Measurements from ENCODE around the gene KCNG4.

KCNG4 gene, protein sequence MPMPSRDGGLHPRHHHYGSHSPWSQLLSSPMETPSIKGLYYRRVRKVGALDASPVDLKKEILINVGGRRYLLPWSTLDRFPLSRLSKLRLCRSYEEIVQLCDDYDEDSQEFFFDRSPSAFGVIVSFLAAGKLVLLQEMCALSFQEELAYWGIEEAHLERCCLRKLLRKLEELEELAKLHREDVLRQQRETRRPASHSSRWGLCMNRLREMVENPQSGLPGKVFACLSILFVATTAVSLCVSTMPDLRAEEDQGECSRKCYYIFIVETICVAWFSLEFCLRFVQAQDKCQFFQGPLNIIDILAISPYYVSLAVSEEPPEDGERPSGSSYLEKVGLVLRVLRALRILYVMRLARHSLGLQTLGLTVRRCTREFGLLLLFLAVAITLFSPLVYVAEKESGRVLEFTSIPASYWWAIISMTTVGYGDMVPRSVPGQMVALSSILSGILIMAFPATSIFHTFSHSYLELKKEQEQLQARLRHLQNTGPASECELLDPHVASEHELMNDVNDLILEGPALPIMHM

DNA sequence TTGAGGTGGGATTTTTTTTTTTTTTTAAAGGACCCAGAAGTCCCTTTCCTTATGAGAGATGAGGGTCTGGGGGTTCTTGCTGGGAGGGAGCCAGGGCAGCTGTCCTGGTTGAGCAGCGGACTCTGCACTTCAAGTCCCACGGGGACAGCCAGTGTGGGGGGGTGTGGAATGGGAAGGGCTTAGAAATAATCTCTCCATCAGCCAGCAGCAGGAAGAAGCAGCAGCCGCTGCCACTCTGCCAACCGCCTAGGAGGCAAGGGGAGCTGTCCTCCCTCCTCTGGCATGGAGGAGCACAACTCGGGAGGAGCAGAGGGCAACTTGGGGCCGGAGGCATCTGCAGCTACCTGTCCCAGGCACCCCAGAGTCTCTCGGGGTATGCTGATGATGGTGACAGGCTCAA lies at the start of gene KCNG4:
TSS of gene KCNG4 (minus strand) at position 104 of the 400 bp plus-strand sequence. CDS start 2,527 bp downstream, outside the sequence.
- DNase-seq, result no peak

DNA sequence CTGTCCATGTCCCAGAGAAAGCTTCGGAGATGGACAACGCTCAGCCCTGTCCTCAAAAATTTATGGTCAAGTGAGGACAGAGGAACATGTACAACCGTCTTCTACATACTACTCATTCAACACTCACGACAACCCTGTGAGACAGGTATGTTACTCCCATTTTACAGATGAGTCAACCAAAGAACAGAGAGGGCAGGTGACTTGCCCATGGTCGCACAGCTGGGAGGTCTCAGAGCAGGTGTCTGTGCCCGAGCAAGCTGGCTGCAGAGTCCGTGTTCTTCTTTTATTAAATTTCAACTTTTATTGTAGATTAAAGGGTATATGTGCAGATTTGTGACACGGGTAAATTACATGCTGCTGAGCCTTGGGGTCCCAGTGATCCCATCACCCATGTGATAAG lies 49.1 kb upstream of the KCNG4 start:
- no peak for DNase-seq

DNA sequence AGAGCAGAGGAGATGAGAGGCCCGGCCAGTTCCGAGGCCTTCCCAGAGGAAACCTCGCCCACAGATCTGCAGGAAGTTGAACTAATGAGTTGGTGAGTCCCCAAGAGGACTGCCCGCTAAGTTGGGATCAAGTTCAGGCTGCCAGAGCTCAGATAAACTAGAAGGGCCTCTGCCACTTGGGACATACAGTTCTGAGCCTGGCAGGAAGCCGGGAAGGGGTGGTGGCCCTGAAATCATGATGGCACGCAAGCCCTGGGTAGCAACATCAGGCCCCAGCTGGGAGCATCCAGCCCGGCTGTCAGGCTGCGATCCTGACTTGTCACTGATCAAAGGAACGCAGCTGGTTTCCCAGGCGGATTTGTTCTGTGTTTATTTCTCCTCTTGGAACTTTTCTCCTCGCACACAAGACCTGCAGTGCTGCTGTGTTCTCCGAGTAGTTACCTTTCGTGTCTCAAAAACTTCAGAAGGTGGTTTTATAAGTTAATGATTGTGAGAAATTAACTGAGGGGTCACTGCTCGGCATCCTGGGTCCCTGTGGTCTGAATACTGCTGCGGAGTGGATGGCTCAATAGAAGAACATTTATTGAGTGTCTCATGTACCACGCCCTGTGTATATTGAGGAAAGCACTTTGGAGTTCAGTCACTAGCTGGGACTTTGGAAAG lies 46.9 kb upstream of the KCNG4 start:
- no peak for DNase-seq

DNA sequence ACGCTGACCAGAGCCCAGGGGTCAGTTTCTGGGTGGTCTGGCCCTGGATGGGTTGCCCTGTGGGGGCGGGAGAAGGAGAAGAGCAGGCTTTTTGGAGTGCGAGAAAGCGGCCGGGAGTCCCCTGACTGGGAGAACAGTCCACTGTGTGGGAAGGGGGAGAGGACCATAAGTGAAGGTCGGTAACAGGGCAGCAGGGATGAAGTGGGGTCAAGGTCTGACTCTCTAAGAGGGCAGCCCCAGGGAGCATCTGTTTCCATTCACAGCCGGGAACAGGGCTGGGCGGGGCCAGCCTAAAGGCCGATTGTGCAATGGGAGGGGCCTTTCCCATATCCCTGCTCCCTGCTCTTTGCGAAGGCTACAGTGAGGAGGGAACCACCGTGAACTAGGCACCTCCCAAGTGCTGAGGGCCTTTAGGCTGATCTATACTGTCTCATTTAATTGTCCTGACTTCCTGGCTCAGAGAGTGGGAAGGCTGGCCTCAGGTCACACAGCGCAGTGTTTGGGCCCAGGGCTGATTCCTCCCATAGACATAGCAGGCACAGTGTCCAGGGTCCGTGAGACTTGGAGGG lies 44.4 kb upstream of the KCNG4 start:
- DNase-seq, result no peak

DNA sequence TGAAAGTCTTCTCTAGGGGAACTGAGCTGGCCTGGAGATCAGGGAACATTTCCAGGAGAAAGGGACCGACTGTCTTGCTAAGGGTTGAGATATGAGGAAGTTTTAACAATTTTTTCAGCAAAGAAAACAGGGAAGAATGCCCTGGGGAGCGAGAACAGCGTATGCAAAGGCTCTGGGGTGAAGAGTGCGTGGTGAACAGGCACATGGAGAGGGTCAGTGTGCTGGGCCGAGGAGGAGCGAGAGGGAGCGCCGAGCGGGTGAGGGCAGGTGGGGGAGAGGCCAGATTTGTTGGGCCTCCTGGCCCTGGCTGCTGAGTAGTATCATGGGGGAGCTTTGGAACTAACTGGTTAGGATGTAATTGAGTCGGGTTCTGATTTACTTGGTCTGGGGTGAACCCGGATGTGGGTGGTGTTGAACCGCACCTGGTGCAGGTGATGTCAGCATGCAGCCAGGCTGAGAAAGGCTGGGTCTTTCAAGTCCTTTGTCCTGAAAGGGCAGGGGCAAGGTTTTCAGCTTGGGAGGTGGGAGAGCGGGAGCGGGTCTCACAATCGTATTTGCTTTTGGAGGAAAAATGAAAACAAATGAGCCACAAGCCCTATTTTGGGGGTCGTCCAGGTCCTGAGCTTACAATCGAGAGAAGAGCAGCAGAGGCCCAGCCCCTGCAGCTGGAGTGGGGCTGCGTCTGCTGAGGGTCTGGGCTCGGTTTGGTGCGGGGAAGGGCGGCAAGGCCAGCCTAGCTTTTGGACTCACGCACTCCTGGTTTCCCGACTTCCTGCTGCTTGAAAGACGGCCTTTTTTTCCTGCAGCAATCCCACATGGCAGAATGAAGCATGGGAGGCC lies 43.7 kb upstream of the KCNG4 start:
- DNase-seq, result no peak

DNA sequence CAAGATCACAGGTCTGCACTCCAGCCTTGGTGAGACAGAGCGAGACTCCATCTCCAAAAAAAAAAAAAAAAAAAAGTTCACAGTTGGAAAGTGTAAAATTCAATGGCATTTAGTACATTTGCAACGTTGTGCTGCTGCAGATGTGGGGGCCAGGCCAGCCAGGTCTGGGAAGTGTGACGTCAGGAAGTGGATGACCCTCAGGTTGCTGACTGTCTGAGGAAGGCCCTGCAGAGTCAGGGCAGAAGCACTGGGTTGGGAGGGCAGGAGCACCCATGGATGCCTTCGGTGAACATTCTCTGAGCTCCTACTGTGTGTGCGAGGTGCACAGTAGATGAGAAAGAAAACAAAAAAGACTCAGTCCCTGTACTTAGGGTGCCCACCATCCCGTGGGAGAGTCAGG lies 42.7 kb upstream of the KCNG4 start:
- no peak for DNase-seq

DNA sequence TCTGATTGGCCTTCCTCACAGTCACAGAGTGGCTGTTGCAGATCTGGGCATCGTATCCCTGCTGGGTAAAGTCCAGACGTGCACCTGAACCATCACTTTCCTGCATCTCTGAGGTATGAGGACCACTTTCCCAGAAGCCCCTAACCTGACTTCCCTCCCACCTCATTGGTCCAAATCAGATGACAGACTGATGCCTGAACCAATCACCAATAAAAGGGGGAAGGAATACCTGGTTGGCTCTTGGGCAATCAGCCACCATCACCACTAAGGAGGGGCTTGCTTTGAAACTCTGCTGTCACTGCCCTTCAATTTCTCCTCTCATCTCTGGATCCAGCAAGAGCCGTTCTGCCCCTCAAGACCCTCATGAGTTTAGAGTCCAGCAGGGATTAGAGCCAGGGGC lies 41.3 kb upstream of the KCNG4 start:
- no peak for DNase-seq

DNA sequence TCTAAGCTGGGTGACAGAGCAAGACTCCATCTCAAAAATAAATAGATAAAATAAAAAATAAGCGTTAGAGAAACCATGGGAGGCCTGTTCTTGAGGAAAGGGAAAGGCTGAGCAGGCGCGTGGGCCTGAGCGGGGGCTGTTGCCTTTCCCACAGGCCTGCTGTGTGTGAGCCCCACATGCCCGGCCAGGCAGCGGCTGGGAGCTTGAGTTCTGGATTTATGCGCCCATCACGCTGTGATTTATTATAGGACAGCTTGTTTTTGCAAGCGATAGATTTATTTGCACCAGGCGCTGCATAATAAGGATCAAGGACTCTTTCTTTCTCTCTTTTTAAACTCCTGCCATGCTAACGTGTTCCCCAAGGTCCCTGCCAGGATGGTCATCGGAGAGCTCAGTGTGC lies 40.1 kb upstream of the KCNG4 start:
- DNase-seq, result no peak

DNA sequence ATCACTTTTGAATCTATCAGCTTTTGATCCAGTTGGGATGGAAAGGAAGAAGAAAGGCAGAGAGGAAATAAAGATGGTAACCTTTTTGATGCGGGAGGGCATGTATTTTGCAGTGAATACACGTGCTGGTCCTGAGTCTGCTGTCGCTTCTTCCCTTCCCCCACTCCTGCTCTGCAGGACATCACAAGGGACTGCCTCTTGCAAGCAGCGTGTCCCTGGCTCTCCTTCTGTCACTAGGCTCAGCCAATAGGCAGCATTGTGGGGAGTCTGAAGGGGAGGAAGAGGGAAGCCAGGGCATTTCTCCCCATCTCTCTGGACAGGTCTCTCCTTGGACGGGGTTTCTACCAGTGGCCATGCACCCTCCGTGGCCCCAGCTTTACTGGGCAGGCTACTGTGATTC lies 39.2 kb upstream of the KCNG4 start:
- no peak for DNase-seq

DNA sequence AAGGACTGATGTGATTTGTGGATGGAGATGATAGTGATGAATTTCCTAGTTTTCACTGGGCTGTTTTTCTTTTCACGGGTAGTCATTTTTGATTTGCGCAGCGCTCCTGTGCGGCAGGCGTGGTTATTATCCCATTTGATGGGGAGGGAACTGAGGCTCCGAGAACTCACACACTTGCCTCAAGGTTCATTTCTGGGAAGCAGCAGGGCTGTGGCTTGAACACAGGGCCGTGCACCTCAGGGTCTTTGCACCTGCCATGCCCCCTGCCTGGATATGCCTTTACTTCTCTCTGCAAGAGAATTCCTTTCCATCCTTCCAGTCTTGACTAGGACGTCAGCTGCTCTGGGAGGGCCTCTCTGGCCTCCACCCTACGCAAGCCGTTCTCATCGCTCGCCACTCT lies 38.5 kb upstream of the KCNG4 start:
- DNase-seq, result no peak

DNA sequence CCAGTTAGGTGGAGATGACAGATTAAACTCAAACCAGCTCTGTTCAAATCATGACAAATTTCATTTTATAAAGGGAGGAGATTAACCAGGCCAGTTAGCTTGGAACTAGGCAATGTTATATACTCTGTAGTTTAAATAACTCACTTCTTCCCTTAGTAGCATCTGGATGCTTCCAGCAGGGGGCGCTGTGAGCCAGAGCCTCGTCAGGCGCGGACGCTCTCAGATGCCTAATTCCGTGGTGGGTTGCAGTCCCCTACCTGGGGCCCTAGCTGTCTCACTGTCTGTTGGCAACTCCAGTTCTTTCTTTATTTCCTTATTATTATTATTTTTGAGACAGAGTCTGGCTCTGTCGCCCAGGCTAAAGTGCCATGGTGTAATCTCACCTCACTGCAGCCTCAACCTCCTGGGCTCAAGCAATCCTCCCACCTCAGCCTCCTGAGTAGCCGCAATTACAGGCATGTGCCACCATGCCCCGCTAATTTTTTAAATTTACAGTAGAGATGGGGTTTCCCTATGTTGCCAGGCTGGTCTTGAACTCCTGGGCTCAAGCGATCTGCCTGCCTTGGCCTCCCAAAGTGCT lies 37.5 kb upstream of the KCNG4 start:
- no peak for DNase-seq

DNA sequence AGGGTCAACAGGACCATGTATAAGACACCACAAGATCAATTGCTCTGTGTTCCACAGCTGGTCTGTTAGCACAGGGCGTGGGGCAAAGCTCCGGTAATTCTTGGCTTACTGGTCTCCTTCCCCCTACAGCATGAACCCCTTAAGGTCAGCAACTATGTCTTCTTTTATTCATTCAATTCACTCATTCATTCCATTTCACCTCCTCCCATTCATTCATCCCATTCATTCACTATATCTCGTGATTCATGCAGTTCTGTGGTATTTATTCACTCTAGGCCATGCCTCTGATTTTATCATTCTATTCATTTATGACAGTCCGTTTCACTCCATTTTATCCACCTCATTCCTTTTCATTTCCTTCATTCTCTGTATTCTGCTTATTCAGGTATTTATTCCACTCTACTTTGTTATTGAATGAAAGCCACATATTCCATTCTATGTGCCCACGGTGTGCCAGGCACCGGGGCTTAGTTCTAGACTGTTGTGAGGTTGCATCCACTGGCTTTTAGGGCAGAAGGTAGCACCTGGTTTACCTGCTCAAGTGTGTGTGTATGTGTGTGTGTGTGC lies 35.9 kb upstream of the KCNG4 start:
- no peak for DNase-seq

DNA sequence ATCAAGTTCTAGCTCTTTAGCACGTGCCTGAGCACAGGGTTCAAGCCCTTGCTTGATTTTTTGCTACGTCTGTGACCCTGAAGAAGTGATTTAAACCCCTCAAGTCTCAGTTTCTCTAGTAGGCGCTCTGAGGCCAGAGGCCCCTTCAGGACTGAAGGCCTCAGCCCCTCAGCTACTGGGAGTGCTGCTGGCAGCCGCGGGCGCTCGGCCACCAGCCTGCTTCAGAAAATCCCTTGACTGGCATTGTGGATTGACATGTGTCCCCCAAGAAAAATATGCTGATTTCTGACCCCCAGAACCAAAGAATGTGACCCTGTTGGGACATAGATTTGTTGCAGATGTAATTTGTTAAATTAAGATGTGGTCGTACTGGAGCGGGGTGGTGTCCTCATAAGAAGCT lies 34.7 kb upstream of the KCNG4 start:
- no peak for DNase-seq

DNA sequence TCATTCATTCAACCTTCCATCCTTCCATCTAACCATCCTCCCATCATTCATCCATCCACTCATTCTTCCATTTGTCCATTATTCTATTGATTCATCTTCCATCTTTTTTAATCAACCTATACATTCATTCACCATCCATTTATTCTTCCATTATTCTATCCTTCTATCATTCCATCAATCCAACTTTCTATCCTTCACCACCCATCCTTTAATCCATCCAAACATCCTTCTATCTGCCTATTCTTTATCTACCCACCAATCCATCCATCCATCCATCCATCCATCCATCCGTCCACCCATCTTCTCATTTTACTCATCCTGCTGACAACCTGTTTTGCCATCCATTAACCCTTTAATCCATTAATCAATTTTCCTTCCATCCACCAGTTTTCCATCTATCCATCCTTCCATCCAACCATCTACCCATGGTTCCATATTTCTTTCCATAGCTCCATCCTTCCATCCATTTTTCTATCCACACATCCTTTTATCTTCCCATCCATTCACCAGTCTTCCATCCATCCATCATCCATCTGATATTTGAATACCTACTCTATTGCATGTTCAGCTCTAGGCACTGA lies 33.0 kb upstream of the KCNG4 start:
- DNase-seq, result no peak

DNA sequence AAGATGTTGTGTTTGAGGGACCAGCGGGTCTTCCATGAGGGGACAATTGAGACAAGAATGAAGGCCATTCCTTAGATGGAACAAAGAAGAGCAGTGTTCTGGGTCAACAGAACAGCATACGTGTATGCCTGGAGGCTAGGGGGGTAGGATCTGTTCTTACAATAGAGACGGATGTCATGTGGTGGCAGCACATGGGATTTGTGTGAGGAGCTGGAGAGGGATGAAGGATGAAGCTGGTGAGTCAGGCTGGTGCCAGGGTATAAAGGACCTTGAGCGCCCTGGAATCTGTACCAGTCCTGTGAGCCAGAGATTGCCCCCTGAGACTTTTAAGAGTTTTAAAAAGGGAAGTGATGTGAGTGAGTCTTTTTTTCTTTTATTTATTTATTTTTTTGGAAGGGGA lies 32.1 kb upstream of the KCNG4 start:
- no peak for DNase-seq

DNA sequence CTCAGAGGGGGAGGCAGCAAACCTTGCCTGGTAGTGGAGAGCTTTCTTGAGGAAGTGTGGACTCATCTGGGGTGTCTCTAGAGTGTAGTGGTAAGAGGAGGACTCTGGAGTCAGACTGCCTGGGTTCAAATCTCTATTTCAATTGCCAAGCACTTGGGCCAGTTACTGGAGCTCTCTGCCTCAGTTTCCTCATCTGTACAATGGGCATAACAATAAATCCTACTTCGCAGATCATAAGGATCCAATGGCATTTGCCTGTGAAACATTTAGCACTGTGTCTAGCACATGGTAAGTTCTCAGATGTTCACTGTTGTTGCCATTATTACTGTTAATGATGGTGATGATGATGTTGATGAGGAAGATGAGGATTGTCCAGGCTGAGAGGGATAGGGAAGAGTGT lies 31.2 kb upstream of the KCNG4 start:
- DNase-seq, result no peak

DNA sequence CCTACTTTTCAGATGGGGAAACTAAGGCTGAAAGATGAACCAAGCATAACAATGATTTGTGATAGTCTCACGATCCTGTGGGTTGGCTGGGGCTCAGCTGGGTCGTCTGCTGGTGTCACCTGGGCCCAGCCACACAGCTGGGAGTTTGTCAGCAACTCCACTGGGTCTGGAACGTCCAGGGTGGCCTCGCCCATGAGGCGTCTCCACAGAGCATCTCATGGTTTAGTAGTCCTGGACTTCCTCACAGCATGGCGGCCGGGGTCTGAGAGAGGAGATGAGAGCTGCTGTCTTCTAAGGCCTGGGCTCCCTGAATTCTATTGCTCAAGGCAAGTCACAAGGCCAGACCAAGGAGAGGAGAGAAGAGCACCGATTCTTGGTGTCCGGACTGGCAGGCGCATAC lies 30.7 kb upstream of the KCNG4 start:
- DNase-seq, result no peak

DNA sequence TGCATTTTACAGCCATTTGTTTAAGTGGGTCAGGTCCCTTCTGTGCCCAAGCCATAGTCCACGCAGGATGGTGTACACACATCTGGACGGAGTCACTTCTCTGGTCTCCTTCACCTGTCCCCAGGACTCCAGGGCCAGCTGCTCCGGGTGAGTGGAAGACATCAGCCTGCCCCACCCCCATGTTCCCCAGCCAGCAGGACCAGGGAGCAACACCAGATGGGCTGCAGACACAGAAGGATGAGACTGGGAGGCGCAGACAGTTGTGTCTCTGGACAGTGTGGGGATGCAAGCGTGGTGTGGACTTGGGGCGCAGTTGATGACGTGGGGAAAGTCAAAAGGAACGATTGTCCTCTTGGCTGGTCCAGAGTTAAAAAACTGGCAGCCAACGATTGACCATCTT lies 30.3 kb upstream of the KCNG4 start:
- no peak for DNase-seq

DNA sequence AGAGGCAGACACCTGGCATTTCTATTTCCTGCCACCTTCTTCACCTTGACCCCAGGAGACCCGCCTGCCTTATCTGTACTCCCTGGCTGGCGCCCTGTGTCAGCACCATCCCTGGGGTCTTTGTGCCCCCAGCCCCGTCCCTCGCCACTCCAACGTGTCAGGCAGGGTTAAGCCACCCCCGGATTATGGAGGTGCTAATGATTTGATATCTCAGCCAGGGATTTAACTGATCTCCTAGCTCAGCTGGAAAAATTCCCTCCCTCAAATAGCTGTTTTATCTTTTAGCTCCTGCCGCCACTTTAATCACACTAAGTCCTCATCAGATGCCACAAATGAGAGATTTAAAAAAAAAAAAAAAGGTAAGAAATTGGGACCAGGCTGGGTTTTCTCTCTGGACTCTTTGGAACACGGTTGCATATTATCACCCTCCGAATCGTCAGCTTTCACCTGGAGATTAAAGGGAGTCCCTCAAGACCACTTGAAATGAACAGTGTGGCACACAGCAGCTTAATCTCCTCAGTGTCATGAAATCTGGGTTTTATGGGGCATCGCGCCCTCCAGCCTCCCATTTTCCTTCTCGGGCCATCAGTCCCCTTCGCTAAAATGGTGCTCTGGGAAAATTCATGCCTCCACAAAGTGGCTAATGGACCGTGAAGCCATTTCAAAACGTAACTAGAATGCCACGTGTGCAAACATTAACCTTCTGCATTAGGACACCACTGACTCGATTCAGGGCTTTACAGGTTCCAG lies 28.7 kb upstream of the KCNG4 start:
- DNase-seq, result no peak

DNA sequence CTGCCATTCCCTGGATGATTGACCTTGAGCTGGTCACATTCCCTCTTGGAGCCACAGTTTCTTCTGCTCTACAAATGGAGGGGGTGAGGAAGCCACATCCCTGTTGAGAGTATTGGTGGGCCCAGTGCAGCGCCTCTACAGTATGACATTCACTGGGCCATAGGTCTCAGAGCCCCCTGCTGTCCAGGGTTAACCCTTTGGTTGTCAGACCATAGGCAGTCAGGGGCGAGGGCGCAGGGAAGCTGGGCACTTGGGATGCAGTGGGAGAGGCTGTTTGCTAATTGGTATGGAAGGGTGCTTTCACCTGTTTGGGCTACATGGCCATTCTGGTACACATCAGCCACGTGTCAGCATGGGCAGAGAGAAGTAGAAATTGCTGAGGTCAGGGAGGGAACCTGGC lies 27.6 kb upstream of the KCNG4 start:
- DNase-seq, result no peak

DNA sequence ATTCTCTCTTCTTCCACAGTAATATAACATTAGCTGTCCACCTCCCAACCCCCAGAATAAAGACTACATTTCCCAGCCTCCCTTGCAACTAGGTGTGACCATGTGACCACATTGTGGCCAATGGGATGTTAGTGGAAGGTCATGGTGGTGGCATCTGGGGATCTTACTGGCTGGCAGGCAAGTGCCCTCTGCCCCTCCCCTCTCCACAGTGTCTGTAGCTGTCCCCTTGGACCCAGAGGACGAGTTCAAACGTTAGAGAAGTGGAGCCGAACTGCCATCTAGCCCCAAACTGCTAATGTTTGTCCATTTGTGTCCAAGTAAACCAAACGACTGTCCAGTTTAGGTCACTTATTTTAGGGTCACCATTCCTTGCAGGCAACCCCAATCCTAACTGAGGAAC lies 26.6 kb upstream of the KCNG4 start:
- DNase-seq, result no peak

Data from NCI-H2029 (cell line).